NT2/D1 (cell line): Measurements from ENCODE around the gene VAV3.

Experiments
- DNase-seq: peaks from one replicate; pipeline ENCODE4 v3.0.0-alpha.2; 2011; ENCODE audit warnings: low read depth, low spot score
- H3K27me3 ChIP-seq: 2 replicates; pipeline ENCODE4 v1.6.0; 2011; ENCODE audit warnings: mild to moderate bottlenecking; ENCODE audit not compliant: insufficient read length, insufficient read depth
- H3K36me3 ChIP-seq: 2 replicates; pipeline ENCODE4 v1.6.1; 2011; ENCODE audit warnings: mild to moderate bottlenecking, low read length, mixed read lengths; ENCODE audit not compliant: insufficient read depth, insufficient read length
- H3K4me1 ChIP-seq: 2 replicates; pipeline ENCODE4 v1.5.1; 2011; ENCODE audit not compliant: insufficient read depth, insufficient read length
- H3K4me3 ChIP-seq: 2 replicates; pipeline ENCODE4 v1.5.1; 2011; ENCODE audit warnings: low read depth; ENCODE audit not compliant: insufficient read length
- H3K9ac ChIP-seq: 2 replicates; pipeline ENCODE4 v1.6.0; 2011; ENCODE audit warnings: low read depth; ENCODE audit not compliant: insufficient read length
- H3K9me3 ChIP-seq: 2 replicates; pipeline ENCODE4 v1.5.1; 2011; ENCODE audit warnings: mild to moderate bottlenecking, low read length; ENCODE audit not compliant: insufficient read depth
- SUZ12 ChIP-seq: IDR thresholded peaks from 2 replicates; pipeline ENCODE4 v1.6.1; 2011; ENCODE audit not compliant: insufficient read length, insufficient read depth; ENCODE audit errors: extremely low read depth
- YY1 ChIP-seq: IDR thresholded peaks from 2 replicates; pipeline ENCODE4 v1.6.1; 2011; ENCODE audit not compliant: insufficient read length, insufficient read depth
- ZNF274 ChIP-seq: IDR thresholded peaks from 2 replicates; pipeline ENCODE4 v1.6.1; 2011; ENCODE audit warnings: mild to moderate bottlenecking, low read depth, low read length

VAV3 gene

GRCh38 chr1:107647012-107647411, 318.0 kb downstream of the VAV3 start:
- no peak overlapping the region for H3K4me3 ChIP-seq
- no peaks in the 10 kb centered on the region for H3K4me1 ChIP-seq
- DNase-seq, result no peak
- TF ChIP-seq YY1, result no peak
- TF ChIP-seq ZNF274, result no peak
- no peak for TF ChIP-seq SUZ12
- H3K36me3 ChIP-seq, result no peaks in the 10 kb centered on the region
- H3K27me3 ChIP-seq, result no peaks in the 10 kb centered on the region
- H3K9ac ChIP-seq, result no peak overlapping the region
- H3K9me3 ChIP-seq, result no peaks in the 10 kb centered on the region

- DNase-seq, result no peak
- no peaks in the 10 kb centered on the region for H3K4me1 ChIP-seq
- H3K27me3 ChIP-seq, result no peaks in the 10 kb centered on the region
- H3K9me3 ChIP-seq, result no peaks in the 10 kb centered on the region
- no peak overlapping the region for H3K4me3 ChIP-seq
- H3K36me3 ChIP-seq, result no peaks in the 10 kb centered on the region
- H3K9ac ChIP-seq, result no peak overlapping the region
- no peak for TF ChIP-seq SUZ12
- TF ChIP-seq YY1, result no peak
- TF ChIP-seq ZNF274, result no peak
Measured at GRCh38 chr1:107643766-107644165, 321.2 kb downstream of the VAV3 start.

- DNase-seq, result no peak
- Histone ChIP-seq H3K27me3 (no peaks in the 10 kb centered on the region), H3K4me1 (no peaks in the 10 kb centered on the region), H3K9ac (no peak overlapping the region), H3K4me3 (no peak overlapping the region), H3K36me3 (no peaks in the 10 kb centered on the region), H3K9me3 (no peaks in the 10 kb centered on the region)
- no peak for TF ChIP-seq YY1
- TF ChIP-seq SUZ12, result no peak
- no peak for TF ChIP-seq ZNF274
Measured at GRCh38 chr1:107640207-107640606, 324.8 kb downstream of the VAV3 start.

- DNase-seq, result no peak
- H3K9ac ChIP-seq, result no peak overlapping the region
Measured at GRCh38 chr1:107637101-107637500, 327.9 kb downstream of the VAV3 start.

GRCh38 chr1:107633596-107633995, 331.4 kb downstream of the VAV3 start:
- no peak for DNase-seq
- Histone ChIP-seq H3K36me3 (no peaks in the 10 kb centered on the region), H3K4me1 (no peaks in the 10 kb centered on the region), H3K9ac (no peak overlapping the region), H3K4me3 (no peak overlapping the region), H3K9me3 (no peaks in the 10 kb centered on the region), H3K27me3 (no peaks in the 10 kb centered on the region)
- TF ChIP-seq YY1, result no peak
- no peak for TF ChIP-seq ZNF274
- no peak for TF ChIP-seq SUZ12

More at GRCh38 chr1:107637101-107637500, 327.9 kb downstream of the VAV3 start:
- H3K36me3 ChIP-seq, result no peaks in the 10 kb centered on the region
- H3K9me3 ChIP-seq, result no peaks in the 10 kb centered on the region
- no peaks in the 10 kb centered on the region for H3K27me3 ChIP-seq
- no peaks in the 10 kb centered on the region for H3K4me1 ChIP-seq
- no peak for TF ChIP-seq YY1
- TF ChIP-seq ZNF274, result no peak
- no peak for TF ChIP-seq SUZ12
- H3K4me3 ChIP-seq, result no peak overlapping the region

- H3K4me3 ChIP-seq, result no peak overlapping the region
- H3K27me3 ChIP-seq, result no peaks in the 10 kb centered on the region
- H3K9me3 ChIP-seq, result no peaks in the 10 kb centered on the region
- H3K9ac ChIP-seq, result no peak overlapping the region
- H3K36me3 ChIP-seq, result no peaks in the 10 kb centered on the region
- no peak for DNase-seq
- no peaks in the 10 kb centered on the region for H3K4me1 ChIP-seq
- TF ChIP-seq SUZ12, result no peak
- TF ChIP-seq YY1, result no peak
- no peak for TF ChIP-seq ZNF274
Measured at GRCh38 chr1:107626073-107626796, 338.7 kb downstream of the VAV3 start.

GRCh38 chr1:107625405-107626029, 339.5 kb downstream of the VAV3 start:
- H3K36me3 ChIP-seq, result no peaks in the 10 kb centered on the region
- no peak overlapping the region for H3K4me3 ChIP-seq
- no peak for DNase-seq
- no peak for TF ChIP-seq YY1
- no peak for TF ChIP-seq SUZ12
- TF ChIP-seq ZNF274, result no peak
- H3K27me3 ChIP-seq, result no peaks in the 10 kb centered on the region
- no peak overlapping the region for H3K9ac ChIP-seq
- H3K4me1 ChIP-seq, result no peaks in the 10 kb centered on the region
- no peaks in the 10 kb centered on the region for H3K9me3 ChIP-seq
